ENCODE measurements around the gene SCN4B. TPM values are rescaled to one million over a fixed set of nuclear protein-coding genes. Genes with fewer than 3 reads are reported as not detected.

Gene SCN4B
- total and polyA plus RNA-seq, 2 of the 8 experiments (the other 6 are each of a cell fraction or from before 2014, with no cell fraction given): 2.8 to 4.9 TPM

- TF ChIP-seq CTCF (IDR thresholded peaks at IDR 0.05; ENCODE audit: control extremely low read depth in 1 of 3, insufficient read depth in 1 of 3, low read depth in 1 of 3, low read length in 3 of 3) (peak in 2 of 3 experiments; percentile 8; a peak in 2 of 4 replicates), RAD21 (IDR thresholded peaks at IDR 0.05 in 1 of 2, conservative IDR thresholded peaks at IDR 0.05 in 1 of 2; ENCODE audit: low read depth in 2 of 2, low read length in 2 of 2) (peak; percentile 11 to 19; a peak in 1 of 4 replicates), TBP (IDR thresholded peaks at IDR 0.05; ENCODE audit: low read depth, low read length) (no peak), JUN (IDR thresholded peaks at IDR 0.05; ENCODE audit: low read depth, low read length) (no peak), ATF3 (IDR thresholded peaks at IDR 0.05; ENCODE audit: insufficient read depth, low read depth, low read length) (no peak)
Observed at GRCh38 chr11:118180300-118180703, 27.7 kb upstream of the SCN4B start (continued).

Data from H1 (cell line).